ENCODE measurements around the gene CDK3.

Gene CDK3

GRCh38 chr17:76022973-76023899, 22.6 kb downstream of the CDK3 start:
- no peak for DNase-seq (ENCODE audit: low read depth in 2 of 2)
- TF ChIP-seq, protein P1, sequence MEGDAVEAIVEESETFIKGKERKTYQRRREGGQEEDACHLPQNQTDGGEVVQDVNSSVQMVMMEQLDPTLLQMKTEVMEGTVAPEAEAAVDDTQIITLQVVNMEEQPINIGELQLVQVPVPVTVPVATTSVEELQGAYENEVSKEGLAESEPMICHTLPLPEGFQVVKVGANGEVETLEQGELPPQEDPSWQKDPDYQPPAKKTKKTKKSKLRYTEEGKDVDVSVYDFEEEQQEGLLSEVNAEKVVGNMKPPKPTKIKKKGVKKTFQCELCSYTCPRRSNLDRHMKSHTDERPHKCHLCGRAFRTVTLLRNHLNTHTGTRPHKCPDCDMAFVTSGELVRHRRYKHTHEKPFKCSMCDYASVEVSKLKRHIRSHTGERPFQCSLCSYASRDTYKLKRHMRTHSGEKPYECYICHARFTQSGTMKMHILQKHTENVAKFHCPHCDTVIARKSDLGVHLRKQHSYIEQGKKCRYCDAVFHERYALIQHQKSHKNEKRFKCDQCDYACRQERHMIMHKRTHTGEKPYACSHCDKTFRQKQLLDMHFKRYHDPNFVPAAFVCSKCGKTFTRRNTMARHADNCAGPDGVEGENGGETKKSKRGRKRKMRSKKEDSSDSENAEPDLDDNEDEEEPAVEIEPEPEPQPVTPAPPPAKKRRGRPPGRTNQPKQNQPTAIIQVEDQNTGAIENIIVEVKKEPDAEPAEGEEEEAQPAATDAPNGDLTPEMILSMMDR (IDR thresholded peaks at IDR 0.05; ENCODE audit: low read depth, low read length): no peak
- no peak overlapping the region for H3K4me3 ChIP-seq (replicated peaks in 1 of 2; ENCODE audit: low read depth in 2 of 2, low read length in 2 of 2)

- TF ChIP-seq, protein P1 (IDR thresholded peaks at IDR 0.05; ENCODE audit: low read depth, low read length): no peak
- H3K4me3 ChIP-seq (replicated peaks in 1 of 2; ENCODE audit: low read depth in 2 of 2, low read length in 2 of 2): no peak overlapping the region
- DNase-seq (ENCODE audit: low read depth in 2 of 2): no peak
Measured at GRCh38 chr17:76023900-76024237, 23.2 kb downstream of the CDK3 start.

DNA sequence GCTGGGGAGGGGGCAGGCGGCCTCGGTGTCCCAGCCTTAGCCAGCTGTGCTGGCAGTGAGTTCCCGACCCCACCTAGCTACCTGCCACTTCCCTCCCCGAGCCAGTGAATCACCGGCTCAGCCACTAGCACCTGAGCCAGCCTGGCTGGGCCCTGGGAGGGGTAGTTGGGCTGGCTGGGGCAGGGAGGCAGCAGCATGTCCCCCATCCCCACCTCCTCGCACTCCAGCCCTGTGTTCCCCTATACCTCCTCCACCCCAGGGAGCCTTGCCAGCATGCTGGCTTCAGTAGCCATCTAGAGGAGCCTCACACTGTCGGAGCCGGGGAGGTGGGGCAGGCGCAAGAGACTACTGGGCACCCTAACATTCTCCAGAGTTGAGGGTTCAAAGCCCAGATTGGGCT, 23.7 kb downstream of the CDK3 start:
- no peak overlapping the region for H3K4me3 ChIP-seq (replicated peaks in 1 of 2; ENCODE audit: low read depth in 2 of 2, low read length in 2 of 2)
- TF ChIP-seq, protein P1 (IDR thresholded peaks at IDR 0.05; ENCODE audit: low read depth, low read length): no peak
- DNase-seq (ENCODE audit: low read depth in 2 of 2): no peak

GRCh38 chr17:76025294-76025693, 24.6 kb downstream of the CDK3 start:
- no peak for DNase-seq (ENCODE audit: low read depth in 2 of 2)
- TF ChIP-seq, protein P1 (IDR thresholded peaks at IDR 0.05; ENCODE audit: low read depth, low read length): no peak
- no peak overlapping the region for H3K4me3 ChIP-seq (replicated peaks in 1 of 2; ENCODE audit: low read depth in 2 of 2, low read length in 2 of 2)

- no peak for DNase-seq (ENCODE audit: low read depth in 2 of 2)
- H3K4me3 ChIP-seq (replicated peaks in 1 of 2; ENCODE audit: low read depth in 2 of 2, low read length in 2 of 2): no peak overlapping the region
- TF ChIP-seq, protein P1 (IDR thresholded peaks at IDR 0.05; ENCODE audit: low read depth, low read length): no peak
Measured at GRCh38 chr17:76026714-76027158, 26.1 kb downstream of the CDK3 start.

GRCh38 chr17:76027159-76027839, 26.6 kb downstream of the CDK3 start, which contains the start of gene EVPL:
Gene EVPL, minus strand, starts transcription at chr17:76027306. Its CDS starts 108 bp downstream, at chr17:76027198.
- TF ChIP-seq, protein P1 (IDR thresholded peaks at IDR 0.05; ENCODE audit: low read depth, low read length): no peak
- no peak for DNase-seq (ENCODE audit: low read depth in 2 of 2)
- H3K4me3 ChIP-seq (replicated peaks in 1 of 2; ENCODE audit: low read depth in 2 of 2, low read length in 2 of 2): no peak within 1 kb of the TSS
